HepG2 (cell line): ENCODE results near the gene GTF2F2. TPM values are rescaled to one million over a fixed set of nuclear protein-coding genes. Genes with fewer than 3 reads are reported as not detected.

ENCODE experiments used
- ATAC-seq: fragments of 200-7000 bp; cut with Tn5 transposase; 3 replicates; pipeline ENCODE4 v1.9.1; 2020; ENCODE audit warnings: mild to moderate bottlenecking, moderate library complexity
- BruUV-seq: library from RNA; stranded (reverse); fragments of 400-500 nt; replicated peaks from 2 replicates; lab custom pipeline; 2021; lab: Mats Ljungman, UMichigan
- CTCF ChIA-PET: fragments of 300-600 bp; formaldehyde crosslinking; extraction: SDS; loops from one replicate; lab custom pipeline; 2021; ENCODE audit warnings: low total read pairs, inconsistent platforms, low intra/inter-chr PET ratio; lab: Yijun Ruan, JAX
- POLR2A ChIA-PET: fragments of 350-600 bp; sonication (Branson Sonifier 250); formaldehyde crosslinking; loops from one replicate; lab custom pipeline; 2020; ENCODE audit warnings: antibody characterized with exemption, inconsistent platforms; lab: Yijun Ruan, JAX
- DNase-seq: peaks from one replicate; pipeline ENCODE4 v3.0.0-alpha.2; 2015; ENCODE audit warnings: low spot score
- FAIRE-seq: peaks from 3 replicates; lab custom pipeline; 2011; peaks lifted over from hg19 to GRCh38; lab: Jason Lieb, UNC
- H2AFZ ChIP-seq: one replicate; pipeline ENCODE4 v1.6.1; 2011; ENCODE audit warnings: low read length, inconsistent platforms
- H3K27ac ChIP-seq: fragments of 300-600 bp; 3 replicates; pipeline ENCODE4 v1.8.0; 2011; ENCODE audit warnings: mixed run types, mild to moderate bottlenecking, mixed read lengths, low read length, inconsistent platforms; ENCODE audit not compliant: insufficient read depth; ENCODE audit errors: extremely low read length
- H3K27me3 ChIP-seq, 2 experiments: fragments of 200-600 bp in 1 of 2; 2 replicates in 1 of 2; 3 replicates in 1 of 2; pipeline versions ENCODE4 v1.6.0 to v1.8.0; 2011; ENCODE audit warnings: low read length in 2 of 2, mild to moderate bottlenecking in 2 of 2, moderate library complexity in 2 of 2, inconsistent platforms in 1 of 2; ENCODE audit not compliant: insufficient read depth in 2 of 2, control insufficient read depth in 1 of 2
- H3K36me3 ChIP-seq, 2 experiments: fragments of 200-600 bp in 1 of 2; replicated peaks in 1 of 2; 2 replicates in 1 of 2; 3 replicates in 1 of 2; pipeline versions ENCODE4 v1.5.1 to v1.8.0; 2011; ENCODE audit warnings: low read length in 2 of 2, inconsistent platforms in 1 of 2; ENCODE audit not compliant: insufficient read depth in 2 of 2, control insufficient read depth in 1 of 2
- H3K4me1 ChIP-seq: 2 replicates; pipeline ENCODE4 v1.5.1; 2012; ENCODE audit warnings: low read length, inconsistent platforms; ENCODE audit not compliant: insufficient read depth
- H3K4me2 ChIP-seq: 2 replicates; pipeline ENCODE4 v1.6.0; 2011; ENCODE audit warnings: low read depth, low read length, inconsistent platforms
- H3K4me3 ChIP-seq, 3 experiments: fragments of 200-600 bp in 1 of 3; sonication (generic), shearing (Covaris generic) in 1 of 3; replicated peaks in 1 of 3; 2 replicates each; pipeline ENCODE4 v1.5.1; 2011 to 2016; ENCODE audit warnings: low read length in 3 of 3, inconsistent platforms in 2 of 3, low read depth in 2 of 3, mild to moderate bottlenecking in 2 of 3, control low read depth in 1 of 3, mixed read lengths in 1 of 3; ENCODE audit not compliant: insufficient read depth in 1 of 3
- H3K79me2 ChIP-seq: one replicate; pipeline ENCODE4 v1.6.1; 2011; ENCODE audit warnings: low read length, inconsistent platforms; ENCODE audit not compliant: insufficient read depth
- H3K9ac ChIP-seq: 2 replicates; pipeline ENCODE4 v1.6.0; 2011; ENCODE audit warnings: mild to moderate bottlenecking, low read depth, low read length, inconsistent platforms; ENCODE audit not compliant: insufficient read depth
- H3K9me3 ChIP-seq: 2 replicates; pipeline ENCODE4 v1.5.1; 2012; ENCODE audit warnings: mild to moderate bottlenecking, low read length
- H4K20me1 ChIP-seq: 2 replicates; pipeline ENCODE4 v1.6.0; 2011; ENCODE audit warnings: inconsistent platforms, mild to moderate bottlenecking, low read length, moderate library complexity; ENCODE audit not compliant: insufficient read depth
- KLF11 ChIP-seq: IDR thresholded peaks from 2 replicates; pipeline ENCODE4 v1.6.1; 2016; ENCODE audit warnings: missing compliant biosample characterization
- SP5 ChIP-seq: IDR thresholded peaks from 2 replicates; pipeline ENCODE4 v1.6.1; 2016; ENCODE audit warnings: low read depth, borderline replicate concordance
- ZNF142 ChIP-seq: sonication (generic); formaldehyde crosslinking; IDR thresholded peaks from 2 replicates; pipeline ENCODE4 v1.4.0; 2020; ENCODE audit warnings: missing genetic modification reagents
- ZNF777 ChIP-seq: sonication (generic); formaldehyde crosslinking; IDR thresholded peaks from 2 replicates; pipeline ENCODE4 v1.4.0; 2020; ENCODE audit warnings: missing genetic modification reagents
- WGBS: methylation state at CpG from one replicate; pipeline ENCODE4 v1.1.6; 2017; ENCODE audit warnings: low lambda C conversion rate; 5-methylcytosine and 5-hydroxymethylcytosine counted together
- in situ Hi-C: cut with HindIII; loops from 2 replicates; pipeline ENCODE4 v1.10.0; 2017; ENCODE audit warnings: low pct_unique_long_range_greater_than_20kb; ENCODE audit not compliant: extremely low pct_ligation_motif_present
- intact Hi-C: fragments of 100-400 bp; cut with micrococcal nuclease; formaldehyde crosslinking; loops from one replicate; pipeline ENCODE4 v1.10.0; 2022; ENCODE audit not compliant: unreplicated experiment
- polyA plus RNA-seq, 8 experiments: library from polyadenylated mRNA; depleted of rRNA in 3 of 8; stranded (reverse) in 7 of 8; unstranded in 1 of 8; fragments of >200 nt; fragmentation: Illumina TruSeq in 4 of 8; extraction: Trizol in 4 of 8; gene quantifications; 2 replicates each; pipeline versions ENCODE4 v1.2.1 to v1.2.3, GENCODE V29; 2011 to 2016; ENCODE audit warnings: low read depth in 4 of 8, missing spikeins in 1 of 8, mixed read lengths in 1 of 8; ENCODE audit not compliant: insufficient read depth in 1 of 8
- total RNA-seq, 5 experiments: library from RNA; depleted of rRNA; stranded (reverse); fragments of >200 nt; fragmentation: Illumina TruSeq; extraction: Trizol; gene quantifications; 2 replicates each; pipeline ENCODE4 v1.2.3, GENCODE V29; 2016; ENCODE audit warnings: low read depth in 1 of 5

The GTF2F2 gene
- total and polyA plus RNA-seq, 2 of the 13 experiments (the other 11 are each of a cell fraction or from before 2014, with no cell fraction given): 10.6 to 32.8 TPM

- TF ChIP-seq ZNF142 (CRISPR knock-in tag) (no peak), ZNF777 (CRISPR knock-in tag) (no peak), KLF11 (CRISPR knock-in tag) (no peak)
Observed at GRCh38 chr13:45226024-45226423, 105.7 kb downstream of the GTF2F2 start (continued).

- TF ChIP-seq SP5 (CRISPR knock-in tag): no peak
- in situ Hi-C loops (no loop called here), intact Hi-C loops (no loop called here)
- Histone ChIP-seq H2AFZ (no peak overlapping the region), H3K79me2 (no peaks in the 10 kb centered on the region), H3K9me3 (no peaks in the 10 kb centered on the region), H3K27ac (no peak overlapping the region), H3K9ac (no peak overlapping the region), H3K36me3 (no peaks in the 10 kb centered on the region), H3K27me3 (no peaks in the 10 kb centered on the region), H4K20me1 (no peaks in the 10 kb centered on the region), H3K4me3 (no peak overlapping the region), H3K4me2 (no peak overlapping the region), H3K4me1 (no peaks in the 10 kb centered on the region)
- WGBS: 99% methylated on average over 5 of the region's 5 CpGs
- no TSS peak for BruUV-seq
- ChIA-PET POLR2A (no interaction called here), CTCF (no interaction called here)
- FAIRE-seq: no peak
- DNase-seq: no peak
- no peak for ATAC-seq
Observed at GRCh38 chr13:45228002-45228401, 107.7 kb downstream of the GTF2F2 start.
